GM19351 (cell line): ENCODE results near the gene PTK7.

Experiments used
- ATAC-seq: cut with Tn5 transposase; IDR thresholded peaks from one replicate; pipeline ENCODE4 v1.9.1; 2021; ENCODE audit warnings: mild to moderate bottlenecking, moderate library complexity; ENCODE audit not compliant: unreplicated experiment

PTK7 gene

GRCh38 chr6:43142101-43142500 is 66.0 kb downstream of the PTK7 start:
- ATAC-seq = no peak

- peak; percentile 58 for ATAC-seq
These were observed 67.4 kb downstream of the PTK7 start for GRCh38 chr6:43143235-43144128.

DNA sequence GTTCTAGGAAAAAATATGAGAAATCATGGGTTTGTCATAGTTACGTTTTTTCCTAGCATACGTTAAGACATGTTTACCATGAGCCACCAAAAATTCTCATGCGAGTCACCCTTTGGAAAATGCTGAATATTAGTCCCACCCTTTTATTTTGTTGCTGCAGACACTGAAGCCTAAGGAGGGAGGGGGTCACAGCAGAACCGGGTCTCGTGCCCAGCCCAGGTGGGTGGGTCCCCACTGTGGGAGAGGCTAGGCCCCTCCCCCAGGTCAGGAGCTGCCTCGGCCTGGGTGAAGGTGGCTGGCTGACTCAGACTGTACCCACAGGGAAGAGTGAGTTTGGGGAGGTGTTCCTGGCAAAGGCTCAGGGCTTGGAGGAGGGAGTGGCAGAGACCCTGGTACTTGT is 68.8 kb downstream of the PTK7 start:
- ATAC-seq = no peak

GRCh38 chr6:43146261-43146660 is 70.1 kb downstream of the PTK7 start:
- ATAC-seq = no peak

GRCh38 chr6:43146709-43147688 is 70.9 kb downstream of the PTK7 start:
- ATAC-seq = no peak

- ATAC-seq = no peak
These were observed 71.8 kb downstream of the PTK7 start for GRCh38 chr6:43147691-43148477.

DNA sequence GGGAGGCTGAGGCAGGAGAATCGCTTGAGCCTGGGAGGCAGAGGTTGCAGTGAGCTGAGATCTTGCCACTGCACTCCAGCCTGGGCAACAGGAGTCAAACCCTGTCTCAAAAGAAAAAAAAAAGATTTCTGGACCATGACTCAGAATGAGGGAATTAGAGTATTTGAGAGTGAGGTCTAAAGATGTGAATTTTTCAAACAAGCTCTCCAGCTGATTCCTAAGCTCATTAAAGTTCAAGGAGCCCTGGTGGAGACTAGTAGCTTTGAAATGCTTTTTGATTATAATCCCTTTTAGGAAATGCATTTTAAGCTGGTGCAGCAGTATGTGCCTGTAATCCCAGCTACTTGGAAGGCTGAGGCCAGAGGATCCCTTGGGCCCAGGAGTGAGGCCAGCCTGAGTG is 73.2 kb downstream of the PTK7 start:
- no peak for ATAC-seq

- no peak for ATAC-seq
These were observed 74.1 kb downstream of the PTK7 start for GRCh38 chr6:43150051-43150751.

GRCh38 chr6:43159599-43159998 is 83.5 kb downstream of the PTK7 start:
- ATAC-seq = no peak

- ATAC-seq = no peak
These were observed 87.8 kb downstream of the PTK7 start for GRCh38 chr6:43163899-43164298.

DNA sequence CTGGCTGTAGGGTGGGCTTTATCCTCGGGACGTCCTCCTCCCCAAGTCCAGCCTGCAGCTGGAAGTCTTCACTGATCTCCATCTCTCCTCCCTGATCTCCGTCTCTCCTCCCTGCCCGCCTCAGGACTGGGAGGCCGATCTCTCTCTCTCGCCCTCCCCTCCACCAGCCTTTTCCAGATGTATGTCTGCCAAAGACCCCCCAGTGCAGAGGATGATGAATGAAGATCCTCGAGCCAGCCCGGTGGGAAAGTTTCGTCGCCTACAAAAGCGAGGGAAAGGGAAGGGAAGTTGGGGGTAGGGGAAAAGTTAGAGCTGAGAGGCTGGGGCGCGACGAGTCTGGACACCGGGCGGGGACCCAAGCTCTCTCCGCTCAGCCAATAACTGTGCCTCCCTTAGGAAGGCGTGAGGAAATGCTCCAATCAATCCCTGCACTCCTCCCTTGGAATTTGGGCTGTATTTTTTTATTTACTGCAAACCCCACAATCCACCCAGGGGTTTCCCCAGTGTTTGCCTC is 94.4 kb downstream of the PTK7 start:
- ATAC-seq = no peak

- peak; percentile 59 for ATAC-seq
These were observed 95.0 kb downstream of the PTK7 start, which contains the start of gene SRF for GRCh38 chr6:43170931-43171706. SRF (plus strand) TSS chr6:43171269; CDS start chr6:43171657, 388 bp downstream.

DNA sequence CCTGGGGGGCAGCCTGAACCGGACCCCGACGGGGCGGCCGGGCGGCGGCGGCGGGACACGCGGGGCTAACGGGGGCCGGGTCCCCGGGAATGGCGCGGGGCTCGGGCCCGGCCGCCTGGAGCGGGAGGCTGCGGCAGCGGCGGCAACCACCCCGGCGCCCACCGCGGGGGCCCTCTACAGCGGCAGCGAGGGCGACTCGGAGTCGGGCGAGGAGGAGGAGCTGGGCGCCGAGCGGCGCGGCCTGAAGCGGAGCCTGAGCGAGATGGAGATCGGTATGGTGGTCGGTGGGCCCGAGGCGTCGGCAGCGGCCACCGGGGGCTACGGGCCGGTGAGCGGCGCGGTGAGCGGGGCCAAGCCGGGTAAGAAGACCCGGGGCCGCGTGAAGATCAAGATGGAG is 95.6 kb downstream of the PTK7 start:
- no peak for ATAC-seq

DNA sequence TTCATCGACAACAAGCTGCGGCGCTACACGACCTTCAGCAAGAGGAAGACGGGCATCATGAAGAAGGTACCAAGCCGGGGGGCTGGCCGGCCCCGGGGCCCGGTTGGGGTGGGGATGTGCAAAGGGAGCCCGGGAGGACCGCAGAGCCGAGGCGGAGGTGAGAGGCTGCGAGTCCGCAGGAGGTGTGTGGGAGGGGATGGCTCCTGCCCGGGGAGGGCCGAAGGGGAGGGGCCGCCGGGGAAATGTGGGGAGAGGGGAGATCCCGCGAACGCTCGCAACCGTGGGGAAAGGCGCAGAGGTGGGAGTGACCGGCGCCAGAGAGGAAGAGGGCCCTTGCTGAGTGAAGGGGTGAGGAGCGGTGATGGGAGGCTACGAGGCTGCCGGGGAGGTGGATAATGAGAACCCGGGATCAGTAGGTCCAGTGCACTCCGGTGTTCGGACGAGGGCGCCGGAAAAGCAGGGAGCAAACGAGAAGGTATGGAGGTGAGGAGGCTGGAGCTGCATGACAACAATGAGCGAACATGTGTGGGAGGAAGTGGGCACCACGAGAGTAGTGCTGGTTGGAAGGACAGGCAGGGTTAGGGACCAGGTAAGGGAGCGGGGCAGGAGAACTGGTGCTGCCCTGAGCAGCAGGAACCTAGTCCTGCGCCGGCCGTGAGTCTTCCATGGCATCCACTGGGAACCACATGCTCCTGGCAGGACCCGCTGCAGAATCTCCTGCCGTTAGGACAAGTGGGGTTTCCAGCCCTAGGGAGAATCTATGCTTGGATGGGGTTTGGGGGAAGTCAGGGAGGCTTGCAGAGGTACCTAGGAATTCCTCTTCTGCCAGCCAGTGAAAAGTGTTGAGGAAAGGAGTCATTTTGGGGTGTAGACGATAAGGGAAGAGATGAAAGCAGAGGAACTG is 96.2 kb downstream of the PTK7 start:
- ATAC-seq = no peak

- no peak for ATAC-seq
These were observed 97.6 kb downstream of the PTK7 start for GRCh38 chr6:43173591-43174262.

DNA sequence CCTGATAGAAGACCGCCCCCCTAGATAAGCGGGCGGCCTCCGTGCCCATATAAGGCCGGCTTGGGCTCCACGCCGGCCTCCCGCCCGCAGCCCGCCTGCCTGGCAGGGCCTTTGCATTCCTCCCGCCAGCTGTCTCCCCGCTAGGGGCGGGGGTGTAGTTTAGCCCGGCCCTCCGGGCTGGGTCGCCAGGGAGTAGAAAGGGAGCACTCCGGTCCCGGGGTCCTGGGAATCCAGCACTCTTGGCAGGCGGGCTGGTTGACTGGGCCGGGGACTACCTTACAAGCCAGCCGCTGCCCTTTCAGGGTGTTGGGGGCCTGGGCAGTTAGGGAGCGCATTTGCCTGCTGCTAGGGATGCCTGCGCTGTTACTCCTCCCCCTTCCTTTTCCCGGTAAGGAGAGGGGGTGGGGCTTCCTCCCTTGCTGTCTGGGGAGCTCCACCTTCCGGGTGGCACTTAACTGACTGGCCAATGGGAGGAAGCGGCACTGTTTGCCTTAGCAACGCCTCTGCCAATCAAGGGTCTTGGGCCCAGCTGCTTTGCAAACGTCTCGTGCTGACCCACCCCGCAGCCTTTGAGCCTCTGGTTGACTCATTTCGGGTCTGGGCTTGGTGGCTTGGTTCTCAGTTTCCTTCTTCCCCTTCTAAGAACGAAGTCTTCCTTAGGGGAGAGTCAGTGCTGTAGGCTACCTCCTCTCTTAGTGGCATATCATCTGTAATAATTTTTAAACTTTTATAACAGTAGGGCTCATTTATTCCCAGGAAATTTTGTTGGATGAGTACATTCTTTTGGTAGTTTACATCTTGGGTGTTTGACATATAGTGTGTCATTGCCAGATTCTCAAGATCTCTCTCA is 98.4 kb downstream of the PTK7 start:
- ATAC-seq = peak; percentile 73
